GM04504 (cell line): ENCODE measurements around the gene NELL1.

Experiments
- DNase-seq: peaks from one replicate; pipeline ENCODE4 v3.0.0-alpha.2; 2012; ENCODE audit warnings: low read depth

The NELL1 gene

DNA sequence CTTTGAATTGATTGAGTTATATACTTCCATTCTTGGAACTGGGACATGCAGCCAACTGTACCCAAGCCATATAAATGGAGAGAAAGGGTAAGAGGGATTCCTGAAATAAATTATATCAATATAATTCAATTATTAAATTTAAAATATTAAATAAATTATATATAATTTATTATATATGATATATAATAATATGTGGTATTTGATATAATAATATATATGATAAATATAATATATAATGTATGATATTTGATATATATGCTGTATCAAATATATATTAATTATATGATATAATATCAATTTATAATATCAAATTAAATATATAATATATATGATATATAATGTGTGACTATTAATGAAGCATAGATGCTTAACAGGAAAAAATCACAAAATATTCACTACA lies 677.0 kb downstream of the NELL1 start:
- DNase-seq = no peak

DNA sequence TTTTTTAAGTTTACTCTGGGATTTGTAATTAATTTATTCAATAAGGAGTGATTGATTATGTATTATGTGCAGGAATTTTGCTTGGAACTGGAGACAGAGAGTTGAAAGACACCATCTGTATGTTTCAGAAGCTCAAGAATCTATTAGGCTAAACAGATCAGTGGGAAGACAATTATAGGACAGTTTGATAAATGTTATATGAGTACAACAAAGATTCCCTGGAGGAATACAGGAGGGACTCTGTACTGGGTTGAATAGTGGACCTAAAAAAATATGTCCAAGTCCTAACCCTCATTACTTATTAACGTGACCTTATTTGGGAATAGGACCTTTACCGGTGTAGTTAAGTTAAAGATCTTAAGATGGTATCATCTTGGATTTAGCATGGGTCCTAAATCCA lies 681.2 kb downstream of the NELL1 start:
- no peak for DNase-seq

DNA sequence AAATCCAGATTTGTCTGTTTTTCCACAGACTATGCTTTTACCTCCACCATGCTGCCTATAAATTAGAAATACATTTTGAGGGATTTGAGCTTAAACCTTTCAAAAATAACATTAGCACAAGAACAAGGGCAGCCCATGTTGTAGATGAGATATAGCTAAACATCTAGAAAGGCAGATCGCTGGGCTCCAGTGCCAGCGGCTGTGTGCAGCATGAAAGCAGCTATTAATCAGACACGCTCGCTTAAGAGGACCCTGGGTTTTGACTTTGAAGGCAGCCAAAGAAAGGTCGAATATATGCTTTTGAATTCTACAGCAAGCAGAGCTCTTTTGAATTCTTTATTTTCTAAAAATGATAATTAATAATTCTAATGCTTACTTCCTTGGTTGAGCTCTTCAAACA lies 684.0 kb downstream of the NELL1 start:
- DNase-seq = no peak

DNA sequence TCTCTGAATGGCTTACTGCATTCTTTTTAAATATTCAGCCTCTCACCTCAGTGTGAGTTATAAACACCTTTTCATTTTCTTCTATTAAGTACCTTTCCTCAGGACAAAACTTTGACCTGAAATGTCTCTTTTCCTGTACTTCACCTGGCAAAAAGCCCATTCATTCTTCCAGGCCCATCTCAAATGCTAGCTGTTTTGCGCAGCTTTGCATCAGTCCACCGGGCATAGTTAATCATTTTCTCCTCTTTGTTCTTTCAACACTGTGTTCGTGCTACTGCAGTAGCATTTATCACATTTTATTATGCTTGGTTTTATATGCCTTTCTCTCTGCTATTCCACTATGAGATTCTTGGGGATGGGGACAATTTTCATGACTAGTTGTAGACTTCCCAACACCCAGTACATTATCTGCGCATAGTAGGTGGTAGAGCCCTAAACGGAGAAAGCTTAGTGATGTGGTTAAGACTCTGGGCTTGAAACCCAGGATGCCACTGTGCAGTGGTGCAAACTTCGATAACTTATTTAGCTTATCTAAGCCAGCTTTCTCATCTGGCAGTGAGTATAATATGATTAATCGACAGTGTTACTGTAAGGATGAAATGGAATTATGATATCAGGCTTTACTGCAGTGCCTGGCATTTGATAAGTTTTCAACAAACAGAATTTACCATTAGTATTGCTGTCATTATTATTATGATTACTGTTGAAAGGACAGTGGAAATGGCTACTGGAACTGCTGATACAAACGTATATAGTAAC lies 695.7 kb downstream of the NELL1 start:
- DNase-seq = no peak

DNA sequence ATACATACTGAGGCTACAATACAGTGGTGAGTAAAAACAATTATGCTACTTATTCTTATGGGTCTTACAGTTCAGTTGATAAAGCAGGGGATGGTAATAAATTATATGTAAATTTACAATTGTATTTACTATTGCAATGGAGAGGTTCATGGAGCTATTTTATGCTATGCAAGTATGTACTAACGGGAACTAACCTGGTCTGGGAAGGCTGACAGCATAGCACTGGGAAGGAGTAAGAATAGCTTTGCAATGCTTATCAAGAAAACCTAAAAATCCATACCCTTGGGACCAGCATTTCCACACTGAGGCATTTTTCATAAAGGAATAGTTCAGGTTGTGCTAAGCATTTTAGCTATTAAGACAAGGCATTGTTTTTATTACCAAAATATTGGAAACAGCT lies 700.6 kb downstream of the NELL1 start:
- no peak for DNase-seq

DNA sequence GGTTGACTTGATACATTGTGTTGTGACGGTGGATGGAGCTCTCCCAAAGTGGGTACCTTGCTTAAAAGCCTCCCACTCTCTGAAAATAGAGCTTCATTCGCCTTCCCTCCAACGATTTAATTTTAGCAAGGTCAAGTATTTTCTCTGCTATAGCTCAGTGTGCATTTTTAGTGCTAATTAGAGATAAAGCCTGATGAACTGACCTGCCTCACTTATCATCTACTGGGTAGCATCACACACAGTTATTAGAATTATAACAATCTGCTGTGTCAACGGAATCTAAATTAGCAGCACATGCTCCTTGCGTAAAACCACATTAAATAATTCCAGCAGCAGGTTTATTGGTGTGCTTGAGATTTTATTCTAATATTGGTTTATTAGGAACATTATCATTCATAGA lies 701.7 kb downstream of the NELL1 start:
- DNase-seq = no peak

DNA sequence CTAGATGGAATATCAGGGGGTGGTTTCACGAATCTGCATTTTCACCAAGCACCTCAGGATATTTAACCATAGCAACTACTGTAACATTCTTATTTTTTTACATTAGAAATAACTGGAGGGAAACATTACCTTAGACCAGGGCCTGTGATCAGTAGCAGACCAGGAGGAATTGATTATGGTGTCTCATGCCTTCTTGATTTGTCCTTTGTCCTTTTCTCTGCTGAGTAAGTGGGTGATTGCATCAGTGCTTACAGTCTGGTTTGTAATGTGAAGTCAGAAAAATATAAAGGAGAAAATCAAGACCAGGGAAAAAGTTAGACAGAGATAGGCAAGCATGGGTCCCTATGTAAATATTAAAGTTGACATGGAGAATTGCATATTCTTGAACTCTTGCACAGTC lies 703.3 kb downstream of the NELL1 start:
- DNase-seq = no peak

DNA sequence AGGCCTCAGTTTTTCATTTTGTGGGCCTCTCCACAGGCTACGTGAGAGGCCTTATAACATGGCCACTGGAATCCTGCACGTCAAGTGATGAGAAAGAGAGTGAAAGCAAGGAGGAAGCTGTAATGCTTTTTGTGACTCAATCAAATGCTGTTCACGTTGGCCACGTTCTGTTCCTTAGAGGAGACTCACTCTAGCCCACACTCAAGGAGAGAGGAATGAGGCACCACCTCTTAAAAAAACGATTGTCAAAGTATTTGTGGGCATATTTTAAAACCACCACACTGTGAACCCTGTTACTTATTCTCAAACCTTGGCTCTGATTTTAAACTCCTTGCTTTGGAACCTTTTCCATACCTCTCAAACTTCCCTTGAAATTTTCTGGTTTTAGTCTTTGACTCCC lies 705.0 kb downstream of the NELL1 start:
- DNase-seq = no peak

DNA sequence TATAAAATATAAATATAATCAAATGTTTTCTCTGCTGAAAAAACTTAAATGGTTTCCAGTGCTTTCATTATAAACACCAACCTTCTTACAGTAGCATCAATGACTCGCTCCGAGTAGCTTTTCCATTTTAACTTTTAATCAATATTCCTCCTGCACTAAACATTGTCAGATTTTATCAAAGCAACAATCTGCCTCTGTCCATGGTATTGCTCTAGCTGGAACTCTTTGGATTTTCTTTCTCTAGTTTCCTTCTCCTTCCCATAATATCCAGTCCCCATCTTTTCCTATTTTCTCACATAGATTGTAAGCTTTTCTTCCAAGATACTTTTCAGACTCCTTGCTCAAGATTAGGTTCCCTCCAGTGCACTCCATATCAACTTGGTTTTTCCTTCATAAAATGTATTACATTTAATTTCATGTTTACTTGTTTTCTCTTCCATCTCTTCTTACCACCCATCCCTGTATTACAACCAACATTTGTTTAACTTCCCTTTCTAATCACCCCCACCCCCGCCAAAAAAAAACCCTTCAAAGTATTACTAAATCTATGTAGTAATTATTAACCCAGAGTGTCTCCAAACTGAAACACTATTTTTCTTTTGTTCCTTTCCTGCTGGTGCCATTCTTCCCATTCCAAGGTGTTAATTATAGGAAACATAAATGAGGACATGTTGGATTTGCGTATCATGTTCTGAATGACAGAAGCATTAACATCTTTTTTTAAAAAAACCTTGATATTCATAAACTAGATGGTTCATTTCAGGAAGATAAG lies 716.5 kb downstream of the NELL1 start:
- no peak for DNase-seq

DNA sequence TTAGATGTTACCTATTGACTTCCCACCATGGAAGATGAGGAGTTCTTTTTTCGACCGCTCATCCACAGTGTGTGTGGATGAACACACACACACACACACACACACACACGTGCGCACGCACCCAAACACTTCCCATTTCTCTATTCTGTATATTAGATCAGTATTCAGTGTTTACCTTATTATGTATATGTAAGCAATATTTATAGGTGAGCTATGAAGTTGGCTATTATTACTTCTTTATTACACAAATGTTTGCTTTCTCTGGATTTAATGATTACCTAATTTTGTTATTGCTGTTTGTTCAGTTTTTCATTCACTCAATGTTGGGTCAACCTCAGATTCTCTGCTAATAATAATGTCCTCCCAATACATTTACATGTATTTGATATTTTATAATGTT lies 721.0 kb downstream of the NELL1 start:
- no peak for DNase-seq

DNA sequence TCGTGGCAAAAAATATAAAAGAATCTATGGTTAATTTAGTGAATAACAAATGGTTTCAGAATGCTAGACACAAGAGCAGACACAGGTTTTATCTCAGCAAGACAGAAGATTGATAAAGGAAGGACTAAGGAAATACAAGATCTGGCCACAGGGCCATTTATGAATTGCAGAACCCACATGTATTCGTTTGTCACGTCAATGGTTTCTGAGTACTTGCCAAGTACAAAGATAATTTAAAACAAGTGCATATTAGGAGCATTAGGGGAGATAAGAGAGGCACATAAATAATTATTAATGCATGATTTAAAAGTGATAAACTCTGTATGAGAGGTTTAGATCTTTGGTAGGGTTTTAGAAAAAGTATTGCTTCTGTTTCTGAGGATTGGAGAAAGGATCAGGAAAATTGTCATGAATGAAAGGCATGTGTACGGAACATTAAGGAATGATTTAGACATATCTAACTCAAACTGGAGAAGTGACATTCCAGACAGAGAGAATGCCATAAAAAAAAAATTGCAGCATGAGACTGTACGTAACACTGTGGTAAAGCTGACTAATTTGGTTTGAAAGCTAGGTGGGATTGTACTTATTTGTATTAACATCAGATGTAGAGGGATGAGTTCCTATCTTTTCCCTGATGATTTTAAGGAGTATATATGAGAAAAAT lies 727.1 kb downstream of the NELL1 start:
- no peak for DNase-seq

DNA sequence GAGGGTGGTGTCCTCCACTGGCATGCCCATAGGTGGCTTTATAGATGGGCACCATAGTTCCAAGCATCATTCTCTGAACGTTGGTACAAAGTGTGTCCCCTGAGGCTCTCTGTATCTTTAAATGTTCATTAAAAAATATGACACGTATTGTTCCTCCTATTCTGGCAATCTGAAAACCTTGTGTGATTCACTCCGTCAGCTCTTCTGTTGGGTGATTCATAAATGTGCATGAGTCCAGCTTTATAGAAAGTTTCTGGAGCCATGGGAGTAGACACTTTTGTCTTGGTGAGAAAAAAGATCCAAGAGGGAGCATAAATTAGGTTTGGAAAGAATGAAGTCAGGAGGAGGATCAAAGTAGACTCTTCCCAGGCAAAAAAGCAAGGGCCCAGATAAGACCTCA lies 728.8 kb downstream of the NELL1 start:
- no peak for DNase-seq

DNA sequence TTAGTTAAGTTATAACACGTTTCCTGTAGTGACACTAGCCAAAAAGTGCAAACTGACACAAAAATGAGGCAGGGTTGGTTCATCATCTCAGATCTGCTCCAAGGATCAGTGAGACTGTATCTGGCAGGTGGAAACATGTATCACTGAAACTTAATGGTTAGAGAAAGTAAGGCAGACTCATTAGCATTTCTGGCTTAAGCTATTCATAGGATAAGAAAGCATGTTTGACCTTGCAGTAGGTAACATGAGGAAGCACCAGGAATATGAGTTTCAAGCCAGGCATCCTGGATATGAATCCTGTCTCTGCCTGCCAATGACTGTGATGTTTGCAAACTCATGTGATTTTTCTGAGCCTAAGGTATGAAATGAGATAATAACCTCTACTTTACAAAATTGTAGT lies 732.1 kb downstream of the NELL1 start:
- no peak for DNase-seq

DNA sequence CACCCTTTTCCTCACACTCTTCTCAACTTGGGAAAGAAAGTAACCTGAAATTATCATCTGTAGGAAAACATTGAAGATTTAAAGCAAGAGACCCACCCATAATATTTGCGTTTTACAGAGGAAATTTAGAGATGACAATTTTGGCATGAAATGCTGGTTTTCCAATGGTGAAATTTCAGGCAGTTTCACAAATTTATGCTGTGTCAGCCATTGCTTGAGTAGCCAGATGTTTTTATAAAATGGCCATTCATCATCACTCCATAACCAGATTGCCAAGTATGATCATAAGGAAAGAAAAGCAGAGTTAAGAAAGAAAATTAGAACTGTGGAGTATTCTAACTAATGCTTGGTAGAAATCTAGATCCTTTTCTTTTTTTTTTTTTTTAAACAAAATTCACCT lies 732.9 kb downstream of the NELL1 start:
- no peak for DNase-seq

DNA sequence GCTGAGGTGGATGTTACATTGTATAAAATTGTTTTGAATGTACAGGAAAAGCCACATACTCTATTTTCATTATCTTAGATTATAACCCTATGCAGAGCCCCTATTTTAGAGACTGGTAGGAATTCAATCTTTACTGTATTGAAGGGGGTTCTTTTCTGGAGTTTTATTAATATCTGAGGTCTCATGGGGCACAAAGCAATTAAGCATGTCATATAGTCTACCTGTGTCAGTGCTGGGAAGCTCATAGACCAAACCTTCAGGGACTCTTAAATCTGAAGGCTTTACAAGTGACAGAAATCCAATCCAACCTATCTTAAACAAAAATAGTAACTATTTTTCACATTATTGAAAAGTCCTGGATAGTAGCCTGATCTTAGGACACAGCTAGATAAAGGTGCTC lies 733.7 kb downstream of the NELL1 start:
- DNase-seq = no peak

DNA sequence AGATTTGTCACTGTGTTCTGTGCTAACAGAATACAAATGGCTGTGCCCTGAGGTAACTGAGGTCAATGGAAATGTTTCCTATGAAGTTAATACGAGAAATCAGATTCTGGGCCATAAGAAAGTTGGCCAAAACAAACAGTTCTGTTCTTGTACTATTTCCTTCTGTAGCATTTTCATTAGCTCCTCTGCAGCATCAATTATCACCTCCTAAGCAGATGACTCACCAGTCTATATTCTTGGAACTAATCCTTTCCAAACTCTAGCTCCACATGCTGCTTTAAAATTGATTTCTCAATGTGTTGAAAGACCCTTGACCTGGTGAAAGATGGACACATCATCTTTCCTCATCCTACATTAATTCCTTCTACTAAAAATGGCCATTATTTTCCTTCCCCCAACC lies 736.0 kb downstream of the NELL1 start:
- no peak for DNase-seq

DNA sequence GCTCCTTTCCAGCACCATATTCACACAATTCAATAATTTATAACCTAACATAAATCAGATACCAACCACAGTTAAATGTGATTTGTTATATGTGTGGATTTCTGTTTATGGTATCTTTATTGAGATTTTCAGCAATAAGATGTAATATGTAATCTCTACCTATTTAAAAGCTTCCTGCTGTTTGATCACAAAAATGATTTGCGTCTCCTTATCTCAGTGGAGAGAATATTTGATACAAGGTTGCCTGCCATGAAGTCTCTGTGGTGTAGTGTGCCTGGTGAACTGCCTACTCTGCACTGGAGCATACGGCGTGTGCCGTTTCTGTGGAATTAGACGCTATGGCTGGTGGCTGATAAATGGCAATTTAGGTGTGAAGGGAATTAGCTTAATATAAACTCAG lies 741.1 kb downstream of the NELL1 start:
- no peak for DNase-seq

DNA sequence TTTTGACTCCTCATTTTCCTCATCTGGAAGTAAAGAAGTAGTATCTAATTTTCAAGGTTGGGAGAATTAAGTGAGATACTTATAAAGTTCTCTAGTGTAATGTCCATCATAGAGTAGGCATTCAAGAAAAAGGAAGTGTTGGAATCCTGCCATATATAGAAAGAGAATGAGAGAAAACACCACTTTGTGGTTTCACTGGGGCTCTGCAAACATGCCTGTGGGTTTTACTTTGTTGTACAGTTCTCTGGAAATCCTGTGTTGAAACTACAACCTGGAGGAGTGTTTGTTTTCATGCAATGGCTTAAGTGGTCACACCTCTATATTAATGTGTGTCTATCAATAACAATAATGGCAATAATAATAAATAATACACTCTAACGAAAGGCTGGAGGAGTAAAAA lies 741.7 kb downstream of the NELL1 start:
- no peak for DNase-seq

DNA sequence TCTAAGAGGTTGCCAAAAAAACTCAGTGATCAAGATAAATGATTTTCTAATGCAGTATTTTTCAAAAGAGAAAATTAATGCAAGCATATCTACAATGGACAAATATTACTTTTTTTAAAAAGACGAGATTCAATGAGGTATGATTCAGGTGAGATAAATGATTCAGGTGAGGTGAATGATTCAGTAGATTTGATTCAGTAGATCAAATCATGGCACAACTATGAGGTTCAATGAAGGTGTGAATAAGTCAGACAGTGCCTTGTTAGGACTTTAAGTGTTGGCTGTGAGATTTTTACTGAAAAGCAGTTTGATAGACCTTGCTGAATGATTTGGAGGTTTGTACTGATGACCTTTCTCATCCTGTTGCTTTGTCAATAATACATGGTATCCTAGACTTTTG lies 742.2 kb downstream of the NELL1 start:
- no peak for DNase-seq

DNA sequence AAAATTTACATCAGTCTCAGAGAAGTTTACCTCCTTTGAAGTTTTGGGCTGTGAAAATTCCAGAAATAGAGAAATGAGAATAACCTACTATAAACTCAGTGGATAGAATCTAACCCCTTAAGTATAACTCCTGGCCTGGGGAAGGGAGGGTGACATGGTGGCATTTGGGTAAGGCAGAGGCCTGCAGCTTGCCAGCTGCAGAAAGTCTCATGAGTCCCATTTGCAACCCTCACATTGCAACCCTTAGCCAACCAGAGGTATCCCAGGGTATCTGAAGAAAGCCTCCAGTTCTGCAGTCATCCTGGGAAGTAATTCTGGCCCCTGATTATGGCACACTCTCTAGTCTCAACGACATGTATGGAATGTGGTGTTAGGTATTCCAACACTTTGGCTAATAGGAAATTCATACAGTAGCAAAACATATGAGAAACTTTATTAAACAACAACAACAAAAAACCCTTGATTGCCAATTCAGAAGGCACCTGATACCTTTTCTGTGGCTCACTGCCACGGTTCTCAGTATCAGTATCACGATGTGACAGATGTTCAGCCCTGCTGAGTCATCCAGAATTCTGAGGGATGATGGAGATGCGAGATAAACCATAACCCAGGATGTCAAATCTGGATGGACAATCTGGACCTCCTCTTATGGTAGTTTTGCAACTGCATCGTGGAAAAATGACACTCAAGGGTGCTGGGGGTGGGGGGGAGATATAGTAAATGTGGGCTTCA lies 743.4 kb downstream of the NELL1 start:
- DNase-seq = no peak

DNA sequence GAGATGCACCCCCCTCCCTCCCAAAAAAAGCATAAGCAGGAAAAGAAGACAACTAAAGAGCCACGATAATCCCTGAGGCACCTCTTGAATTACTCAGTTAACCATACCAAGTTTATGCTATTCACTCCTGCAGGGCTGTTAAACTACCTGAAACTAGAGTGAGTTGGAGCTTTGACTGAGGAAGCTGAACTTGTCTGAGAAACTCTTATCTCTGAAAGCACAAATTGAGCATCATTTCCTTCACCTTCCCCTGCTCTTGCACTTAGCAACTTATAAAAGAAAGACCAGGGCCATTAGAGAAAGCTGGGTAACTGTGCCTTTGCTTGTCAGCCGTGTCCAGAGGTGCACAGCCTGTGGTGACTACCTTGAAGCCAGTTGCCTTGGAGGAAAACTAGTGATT lies 745.6 kb downstream of the NELL1 start:
- no peak for DNase-seq

DNA sequence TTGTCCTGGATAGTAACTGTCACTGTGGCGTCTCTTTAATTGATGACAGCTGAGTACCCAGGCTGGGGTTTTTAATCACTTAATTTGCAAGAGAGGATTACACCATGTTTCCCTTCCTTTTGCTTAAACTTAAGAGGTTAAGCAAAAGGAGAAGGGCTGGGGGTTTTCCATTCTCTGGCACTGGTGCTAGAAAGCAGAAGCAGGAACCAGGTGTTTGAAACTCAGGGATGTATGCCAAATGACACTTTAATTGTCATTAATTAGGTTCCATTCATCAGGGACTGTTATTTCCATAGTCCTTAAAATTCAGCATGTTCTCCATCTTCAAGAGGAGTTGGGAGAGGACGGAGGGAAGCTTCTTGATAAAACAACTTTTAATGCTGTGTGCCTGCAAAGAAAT lies 746.2 kb downstream of the NELL1 start:
- no peak for DNase-seq
